H1 (cell line): ENCODE data around the gene CEBPG. TPM values are rescaled to one million over a fixed set of nuclear protein-coding genes. Genes with fewer than 3 reads are reported as not detected.

ENCODE experiments used
- SIRT6 ChIP-seq: IDR thresholded peaks from one replicate; pipeline ENCODE4 v1.7.1; 2012; ENCODE audit warnings: low read length, inconsistent platforms
- polyA plus RNA-seq, 7 experiments: library from polyadenylated mRNA; depleted of rRNA in 3 of 7; stranded (reverse) in 5 of 7; unstranded in 2 of 7; fragments of >200 nt in 5 of 7; fragments of 200-250 nt in 2 of 7; gene quantifications; 1 replicate in 5 of 7; 2 replicates in 1 of 7; 4 replicates in 1 of 7; pipeline versions ENCODE4 v1.2.1 to v1.2.3, GENCODE V29; 2011 to 2013; ENCODE audit warnings: missing spikeins in 2 of 7, mixed read lengths in 2 of 7
- total RNA-seq: library from RNA; stranded (reverse); fragmentation: NEBNext Ultra II Directional; extraction: Animal tissue kit (Norgen Biotek cat#: 25700); gene quantifications from 2 replicates; pipeline ENCODE4 v1.2.1, GENCODE V29; 2021
- TF ChIP-seq, protein P1 (sequence below): IDR thresholded peaks from 2 replicates; pipeline ENCODE4 v1.6.1; 2011; ENCODE audit warnings: low read depth, mild to moderate bottlenecking, low read length; ENCODE audit not compliant: insufficient read depth

CEBPG gene
- total and polyA plus RNA-seq, 2 of the 8 experiments (the other 6 are each of a cell fraction or from before 2014, with no cell fraction given) = 12.3 to 35.4 TPM

GRCh38 chr19:33329736-33330135 is 43.8 kb upstream of the CEBPG start (continued):
- TF ChIP-seq, protein P1, sequence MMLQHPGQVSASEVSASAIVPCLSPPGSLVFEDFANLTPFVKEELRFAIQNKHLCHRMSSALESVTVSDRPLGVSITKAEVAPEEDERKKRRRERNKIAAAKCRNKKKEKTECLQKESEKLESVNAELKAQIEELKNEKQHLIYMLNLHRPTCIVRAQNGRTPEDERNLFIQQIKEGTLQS = no peak
- no peak for TF ChIP-seq SIRT6
